ENCODE data around the gene SLC6A18.
"Not testable (repeated sequence)": the region's sequence is repeated elsewhere in the genome, so short reads cannot be mapped to it uniquely, and the experiment has no call there.

The SLC6A18 gene

GRCh38 chr5:1279443-1280151 is 54.4 kb downstream of the SLC6A18 start:
- H3K4me1 ChIP-seq (ENCODE audit: control insufficient read depth in 1 of 2, insufficient read depth in 1 of 2, low read depth in 1 of 2, low read length in 1 of 2), result no peaks in the 10 kb centered on the region
- no peak overlapping the region for H3K4me3 ChIP-seq (ENCODE audit: low read depth in 1 of 2, low read length in 1 of 2)
- TF ChIP-seq CTCF (IDR thresholded peaks at IDR 0.05), result no peak
- H3K36me3 ChIP-seq, result no peaks in the 10 kb centered on the region
- H3K9me3 ChIP-seq, result no peaks in the 10 kb centered on the region
- H3K27me3 ChIP-seq, result no peaks in the 10 kb centered on the region
- H3K27ac ChIP-seq, result no peak overlapping the region

GRCh38 chr5:1280177-1281037 is 55.2 kb downstream of the SLC6A18 start:
- Histone ChIP-seq H3K36me3 (no peaks in the 10 kb centered on the region), H3K4me3 (ENCODE audit: low read depth in 1 of 2, low read length in 1 of 2) (no peak overlapping the region), H3K4me1 (ENCODE audit: control insufficient read depth in 1 of 2, insufficient read depth in 1 of 2, low read depth in 1 of 2, low read length in 1 of 2) (no peaks in the 10 kb centered on the region), H3K27ac (no peak overlapping the region), H3K27me3 (no peaks in the 10 kb centered on the region), H3K9me3 (no peaks in the 10 kb centered on the region)
- TF ChIP-seq CTCF (IDR thresholded peaks at IDR 0.05), result no peak

GRCh38 chr5:1281038-1281882 is 56.1 kb downstream of the SLC6A18 start:
- no peaks in the 10 kb centered on the region for H3K27me3 ChIP-seq
- H3K9me3 ChIP-seq, result no peaks in the 10 kb centered on the region
- H3K36me3 ChIP-seq, result no peaks in the 10 kb centered on the region
- no peak overlapping the region for H3K4me3 ChIP-seq (ENCODE audit: low read depth in 1 of 2, low read length in 1 of 2)
- H3K4me1 ChIP-seq (ENCODE audit: control insufficient read depth in 1 of 2, insufficient read depth in 1 of 2, low read depth in 1 of 2, low read length in 1 of 2), result no peaks in the 10 kb centered on the region
- no peak overlapping the region for H3K27ac ChIP-seq
- no peak for TF ChIP-seq CTCF (IDR thresholded peaks at IDR 0.05)

- Histone ChIP-seq H3K36me3 (no peaks in the 10 kb centered on the region), H3K4me1 (ENCODE audit: control insufficient read depth in 1 of 2, insufficient read depth in 1 of 2, low read depth in 1 of 2, low read length in 1 of 2) (no peaks in the 10 kb centered on the region)
Measured at GRCh38 chr5:1282131-1282992, 57.2 kb downstream of the SLC6A18 start.

GRCh38 chr5:1282993-1283728 is 58.0 kb downstream of the SLC6A18 start:
- not testable (repeated sequence) for H3K27ac ChIP-seq; H3K27me3 ChIP-seq; H3K9me3 ChIP-seq; H3K36me3 ChIP-seq; H3K4me1 ChIP-seq (ENCODE audit: control insufficient read depth in 1 of 2, insufficient read depth in 1 of 2, low read depth in 1 of 2, low read length in 1 of 2); H3K4me3 ChIP-seq (ENCODE audit: low read depth in 1 of 2, low read length in 1 of 2)

More at GRCh38 chr5:1282131-1282992, 57.2 kb downstream of the SLC6A18 start:
- Histone ChIP-seq H3K9me3 (no peaks in the 10 kb centered on the region), H3K4me3 (ENCODE audit: low read depth in 1 of 2, low read length in 1 of 2) (no peak overlapping the region), H3K27ac (no peak overlapping the region), H3K27me3 (no peaks in the 10 kb centered on the region)
- no peak for TF ChIP-seq CTCF (IDR thresholded peaks at IDR 0.05)

- not testable (repeated sequence) for H3K9me3 ChIP-seq; H3K4me3 ChIP-seq (ENCODE audit: low read depth in 1 of 2, low read length in 1 of 2); H3K27me3 ChIP-seq; H3K36me3 ChIP-seq; H3K27ac ChIP-seq; H3K4me1 ChIP-seq (ENCODE audit: control insufficient read depth in 1 of 2, insufficient read depth in 1 of 2, low read depth in 1 of 2, low read length in 1 of 2)
Measured at GRCh38 chr5:1283729-1284041, 58.5 kb downstream of the SLC6A18 start.

- H3K27me3 ChIP-seq; H3K36me3 ChIP-seq; H3K4me3 ChIP-seq (ENCODE audit: low read depth in 1 of 2, low read length in 1 of 2); H3K9me3 ChIP-seq; H3K4me1 ChIP-seq (ENCODE audit: control insufficient read depth in 1 of 2, insufficient read depth in 1 of 2, low read depth in 1 of 2, low read length in 1 of 2); H3K27ac ChIP-seq: not testable (repeated sequence)
Measured at GRCh38 chr5:1284336-1284970, 59.3 kb downstream of the SLC6A18 start.
